GM19351 (cell line): ENCODE measurements around the gene ARHGAP22.

Experiments used
- ATAC-seq: cut with Tn5 transposase; IDR thresholded peaks from one replicate; pipeline ENCODE4 v1.9.1; 2021; ENCODE audit warnings: mild to moderate bottlenecking, moderate library complexity; ENCODE audit not compliant: unreplicated experiment

Gene ARHGAP22

GRCh38 chr10:48468130-48468790 is 136.6 kb downstream of the ARHGAP22 start:
- ATAC-seq: no peak

GRCh38 chr10:48467669-48468068 is 137.2 kb downstream of the ARHGAP22 start:
- no peak for ATAC-seq

- no peak for ATAC-seq
Measured at GRCh38 chr10:48466611-48467240, 138.1 kb downstream of the ARHGAP22 start.

- no peak for ATAC-seq
Measured at GRCh38 chr10:48465860-48466521, 138.9 kb downstream of the ARHGAP22 start.

- no peak for ATAC-seq
Measured at GRCh38 chr10:48464871-48465736, 139.8 kb downstream of the ARHGAP22 start.

- no peak for ATAC-seq
Measured at GRCh38 chr10:48464121-48464870, 140.6 kb downstream of the ARHGAP22 start.

GRCh38 chr10:48463318-48464003 is 141.4 kb downstream of the ARHGAP22 start:
- no peak for ATAC-seq

GRCh38 chr10:48462482-48463020 is 142.3 kb downstream of the ARHGAP22 start:
- ATAC-seq: no peak

- ATAC-seq: no peak
Measured at GRCh38 chr10:48461623-48462481, 143.0 kb downstream of the ARHGAP22 start.

- ATAC-seq: no peak
Measured at GRCh38 chr10:48460182-48460581, 144.7 kb downstream of the ARHGAP22 start.

- no peak for ATAC-seq
Measured at GRCh38 chr10:48459270-48460150, 145.4 kb downstream of the ARHGAP22 start.

GRCh38 chr10:48458662-48459048 is 146.2 kb downstream of the ARHGAP22 start:
- no peak for ATAC-seq

- ATAC-seq: no peak
Measured at GRCh38 chr10:48457949-48458661, 146.8 kb downstream of the ARHGAP22 start.

GRCh38 chr10:48456808-48457761 is 147.8 kb downstream of the ARHGAP22 start:
- peak; percentile 71 for ATAC-seq

- ATAC-seq: no peak
Measured at GRCh38 chr10:48456361-48456804, 148.5 kb downstream of the ARHGAP22 start.
